Endothelial cell (in vitro differentiated cells): ENCODE data around the gene PDS5A. TPM values are rescaled to one million over a fixed set of nuclear protein-coding genes. Genes with fewer than 3 reads are reported as not detected.

Experiments used
- DNase-seq: peaks from one replicate; pipeline ENCODE4 v3.0.0; 2021; ENCODE audit warnings: low spot score
- H3K27ac Mint-ChIP-seq: one replicate; pipeline ENCODE4 v1.8.0; 2021; ENCODE audit warnings: mixed read lengths, inconsistent platforms; ENCODE audit not compliant: unreplicated experiment
- H3K27me3 Mint-ChIP-seq: one replicate; pipeline ENCODE4 v1.8.0; 2021; ENCODE audit warnings: mild to moderate bottlenecking, moderate library complexity, mixed read lengths, inconsistent platforms; ENCODE audit not compliant: unreplicated experiment
- H3K36me3 Mint-ChIP-seq: one replicate; pipeline ENCODE4 v1.8.0; 2021; ENCODE audit warnings: mild to moderate bottlenecking, low read depth, mixed read lengths, inconsistent platforms; ENCODE audit not compliant: unreplicated experiment
- H3K4me1 Mint-ChIP-seq: one replicate; pipeline ENCODE4 v1.8.0; 2021; ENCODE audit warnings: mild to moderate bottlenecking, mixed read lengths, inconsistent platforms; ENCODE audit not compliant: unreplicated experiment
- H3K4me3 Mint-ChIP-seq: one replicate; pipeline ENCODE4 v1.8.0; 2021; ENCODE audit warnings: mild to moderate bottlenecking, mixed read lengths, inconsistent platforms; ENCODE audit not compliant: unreplicated experiment
- H3K9me3 Mint-ChIP-seq: one replicate; pipeline ENCODE4 v1.8.0; 2021; ENCODE audit warnings: mixed read lengths, inconsistent platforms; ENCODE audit not compliant: unreplicated experiment
- total RNA-seq: library from RNA; stranded (reverse); fragmentation: NEBNext Ultra II Directional; extraction: Animal tissue kit (Norgen Biotek cat#: 25700); gene quantifications from one replicate; pipeline ENCODE4 v1.2.1, GENCODE V29; 2021; ENCODE audit not compliant: unreplicated experiment
- TF ChIP-seq, protein P1 (sequence below): fragments of 200-600 bp; sonication (generic); IDR thresholded peaks from one replicate; pipeline ENCODE4 v1.5.0; 2021; ENCODE audit warnings: antibody characterized with exemption; ENCODE audit not compliant: unreplicated experiment

PDS5A gene
- total RNA-seq, 1 donor from 2014 or later, result 57.1 TPM

DNA sequence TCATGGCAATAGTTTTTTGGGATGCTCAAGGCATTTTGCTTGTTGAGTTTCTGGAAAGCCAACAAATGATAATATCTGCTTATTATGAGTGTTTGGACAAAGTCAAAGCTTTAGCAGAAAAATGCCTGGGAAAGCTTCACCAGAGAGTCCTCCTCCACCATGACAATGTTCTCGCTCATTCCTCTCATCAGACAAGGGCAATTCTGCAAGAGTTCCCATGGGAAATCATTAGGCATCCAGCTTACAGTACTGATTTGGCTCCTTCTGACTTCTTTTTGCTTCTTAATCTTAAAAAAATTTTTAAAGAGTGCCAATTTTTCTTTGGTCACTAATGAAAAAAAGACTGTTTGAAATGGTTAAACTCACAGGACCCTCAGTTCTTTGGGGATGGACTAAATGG lies 143.4 kb downstream of the PDS5A start:
- Mint-ChIP-seq H3K4me3 (no peak overlapping the region), H3K27me3 (peaks cover 1% of the 10 kb centered on the region), H3K4me1 (no peaks in the 10 kb centered on the region), H3K27ac (no peak overlapping the region), H3K36me3 (peaks cover 38% of the 10 kb centered on the region), H3K9me3 (no peaks in the 10 kb centered on the region)
- TF ChIP-seq, protein P1, sequence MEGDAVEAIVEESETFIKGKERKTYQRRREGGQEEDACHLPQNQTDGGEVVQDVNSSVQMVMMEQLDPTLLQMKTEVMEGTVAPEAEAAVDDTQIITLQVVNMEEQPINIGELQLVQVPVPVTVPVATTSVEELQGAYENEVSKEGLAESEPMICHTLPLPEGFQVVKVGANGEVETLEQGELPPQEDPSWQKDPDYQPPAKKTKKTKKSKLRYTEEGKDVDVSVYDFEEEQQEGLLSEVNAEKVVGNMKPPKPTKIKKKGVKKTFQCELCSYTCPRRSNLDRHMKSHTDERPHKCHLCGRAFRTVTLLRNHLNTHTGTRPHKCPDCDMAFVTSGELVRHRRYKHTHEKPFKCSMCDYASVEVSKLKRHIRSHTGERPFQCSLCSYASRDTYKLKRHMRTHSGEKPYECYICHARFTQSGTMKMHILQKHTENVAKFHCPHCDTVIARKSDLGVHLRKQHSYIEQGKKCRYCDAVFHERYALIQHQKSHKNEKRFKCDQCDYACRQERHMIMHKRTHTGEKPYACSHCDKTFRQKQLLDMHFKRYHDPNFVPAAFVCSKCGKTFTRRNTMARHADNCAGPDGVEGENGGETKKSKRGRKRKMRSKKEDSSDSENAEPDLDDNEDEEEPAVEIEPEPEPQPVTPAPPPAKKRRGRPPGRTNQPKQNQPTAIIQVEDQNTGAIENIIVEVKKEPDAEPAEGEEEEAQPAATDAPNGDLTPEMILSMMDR, result no peak
- DNase-seq, result no peak

DNA sequence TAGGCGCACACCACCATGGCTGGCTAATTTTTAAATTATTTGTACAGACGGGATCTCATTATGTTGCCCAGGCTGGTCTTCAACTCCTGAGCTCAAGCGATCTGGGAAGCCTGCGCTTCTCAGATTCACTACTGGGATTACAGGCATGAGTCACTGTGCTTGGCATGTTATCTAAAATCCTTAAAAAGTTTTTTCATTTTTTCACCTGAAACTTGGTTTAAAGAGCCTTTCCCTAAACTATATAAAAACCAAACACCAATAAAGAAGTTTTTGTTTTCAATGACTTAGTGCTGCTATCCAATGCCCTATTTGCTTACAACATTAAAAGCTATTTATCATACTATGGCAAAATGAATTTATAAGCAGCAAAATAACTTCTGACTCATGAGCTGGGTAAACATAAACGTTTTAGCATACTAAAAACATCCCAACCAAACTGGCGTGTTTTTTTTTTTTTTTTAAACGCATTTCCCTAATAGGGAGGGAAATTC lies 151.9 kb downstream of the PDS5A start:
- Mint-ChIP-seq H3K9me3 (no peaks in the 10 kb centered on the region), H3K4me1 (peaks cover 7% of the 10 kb centered on the region), H3K36me3 (peaks cover 18% of the 10 kb centered on the region), H3K27ac (peak overlapping the region; percentile 57), H3K4me3 (no peak overlapping the region), H3K27me3 (no peaks in the 10 kb centered on the region)
- TF ChIP-seq, protein P1, result no peak
- no peak for DNase-seq

DNA sequence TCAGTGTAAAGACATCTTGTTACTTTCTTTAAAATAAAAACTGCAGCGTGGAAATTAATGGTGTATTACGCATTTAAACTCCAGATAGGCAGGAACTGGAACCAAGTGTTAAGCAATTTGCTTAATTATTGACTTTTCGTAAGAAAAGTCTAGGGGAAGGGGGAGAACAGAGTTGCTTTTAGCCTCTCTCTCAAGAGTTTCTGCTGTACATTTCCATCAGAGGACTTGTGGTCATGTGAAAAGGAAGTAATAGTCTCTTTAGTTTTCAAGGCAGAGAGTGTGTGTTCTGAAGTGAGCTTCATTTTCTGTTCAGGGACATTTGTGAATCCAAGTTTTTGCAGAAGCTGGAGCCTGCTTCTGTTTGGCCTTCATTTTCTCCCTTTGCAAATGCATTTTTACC lies 152.6 kb downstream of the PDS5A start:
- Mint-ChIP-seq H3K9me3 (no peaks in the 10 kb centered on the region), H3K27ac (no peak overlapping the region), H3K4me1 (peaks cover 13% of the 10 kb centered on the region), H3K27me3 (no peaks in the 10 kb centered on the region), H3K36me3 (peaks cover 18% of the 10 kb centered on the region), H3K4me3 (no peak overlapping the region)
- DNase-seq, result no peak
- TF ChIP-seq, protein P1, result no peak

DNA sequence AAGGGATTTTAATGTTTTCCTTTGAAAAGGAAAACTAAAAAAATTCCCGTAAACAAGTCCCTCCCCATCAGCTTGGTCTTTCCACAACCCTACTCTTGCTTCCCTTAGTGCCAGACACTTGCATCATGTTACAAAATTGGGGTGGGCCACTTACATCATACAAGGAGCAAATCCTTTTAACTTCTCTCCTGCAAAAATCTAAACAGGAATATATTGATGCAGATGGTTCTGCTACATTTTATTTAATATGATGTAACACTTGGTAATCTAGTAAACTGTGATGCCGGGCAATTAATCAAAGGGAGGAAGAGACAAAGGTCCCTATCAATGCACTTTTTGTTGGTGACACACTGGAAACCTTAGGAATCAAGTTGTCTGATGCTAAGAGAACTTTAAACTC lies 154.5 kb downstream of the PDS5A start:
- no peak overlapping the region for H3K4me3 Mint-ChIP-seq
- no peak overlapping the region for H3K27ac Mint-ChIP-seq
- H3K36me3 Mint-ChIP-seq, result peaks cover 10% of the 10 kb centered on the region
- H3K9me3 Mint-ChIP-seq, result no peaks in the 10 kb centered on the region
- no peak for DNase-seq
- TF ChIP-seq, protein P1, result no peak
- H3K4me1 Mint-ChIP-seq, result peaks cover 17% of the 10 kb centered on the region
- no peaks in the 10 kb centered on the region for H3K27me3 Mint-ChIP-seq

DNA sequence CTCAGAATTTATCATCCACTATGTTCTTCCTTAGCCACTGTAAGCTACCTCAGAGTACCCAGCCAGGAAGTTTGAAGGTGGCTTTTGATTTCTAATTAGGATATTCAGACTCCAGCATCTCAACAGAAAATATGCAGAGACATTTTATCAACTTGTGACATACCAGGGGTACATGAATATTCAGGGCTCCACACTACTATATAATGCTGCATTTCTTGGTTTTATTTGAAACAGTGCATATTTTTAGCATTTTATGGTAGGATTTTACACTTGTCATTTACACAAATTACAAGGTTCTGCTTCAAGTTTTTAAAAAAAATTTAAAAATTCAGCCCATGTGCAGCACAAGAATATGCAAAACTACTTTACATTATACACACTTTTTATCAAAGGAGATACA lies 155.0 kb downstream of the PDS5A start:
- DNase-seq, result no peak
- Mint-ChIP-seq H3K9me3 (no peaks in the 10 kb centered on the region), H3K27me3 (no peaks in the 10 kb centered on the region), H3K4me1 (peaks cover 17% of the 10 kb centered on the region), H3K4me3 (no peak overlapping the region), H3K36me3 (peaks cover 6% of the 10 kb centered on the region), H3K27ac (no peak overlapping the region)
- TF ChIP-seq, protein P1, result no peak
